Body of pancreas (tissue), 4 donors: ENCODE measurements around the gene KLF1. TPM values are rescaled to one million over a fixed set of nuclear protein-coding genes. Genes with fewer than 3 reads are reported as not detected.
A peak's percentile ranks its signal among the peaks of the same experiment; 100 is the strongest.
"Not testable (repeated sequence)": the region's sequence is repeated elsewhere in the genome, so short reads cannot be mapped to it uniquely, and the experiment has no call there.

Experiments
- ATAC-seq: fragments of 150-250 bp; one replicate; pipeline ENCODE4 v1.9.1; 2016
- DNase-seq, 4 donors: peaks; one replicate each; pipeline ENCODE4 v3.0.0-alpha.2; 2019
- H3K27ac ChIP-seq, 4 donors: fragments of 200-600 bp; sonication (generic); 1 replicate in 3 of 4; 2 replicates in 1 of 4; pipeline versions ENCODE4 v1.5.1 to v1.6.1; 2016 to 2019; ENCODE audit warnings: mild to moderate bottlenecking in 1 of 4, mixed read lengths in 1 of 4, moderate library complexity in 1 of 4
- H3K27me3 ChIP-seq, 2 donors: fragments of 200-600 bp; sonication (generic); one replicate each; pipeline ENCODE4 v1.6.0; 2016; ENCODE audit warnings: mild to moderate bottlenecking in 1 of 2
- H3K36me3 ChIP-seq, 2 donors: fragments of 200-600 bp; sonication (generic); replicated peaks in 1 of 2; 2 replicates each; pipeline ENCODE4 v1.5.1; 2016; ENCODE audit warnings: low read depth in 2 of 2; ENCODE audit not compliant: insufficient read depth in 1 of 2
- H3K4me1 ChIP-seq: fragments of 200-600 bp; sonication (generic); one replicate; pipeline ENCODE4 v1.6.0; 2016
- H3K4me3 ChIP-seq, 2 donors: fragments of 200-600 bp; sonication (generic); 1 replicate in 1 of 2; 2 replicates in 1 of 2; pipeline ENCODE4 v1.5.1; 2016 to 2019
- H3K9me3 ChIP-seq, 3 donors: fragments of 200-600 bp; sonication (generic); 1 replicate in 2 of 3; 2 replicates in 1 of 3; pipeline ENCODE4 v1.5.1; 2016
- CTCF ChIP-seq, 7 experiments: fragments of 450-650 bp in 4 of 7; fragments of 200-600 bp in 3 of 7; sonication (generic) in 3 of 7; IDR thresholded peaks; one replicate each; pipeline ENCODE4 v1.5.1; 2016 to 2019; ENCODE audit warnings: antibody characterized with exemption in 7 of 7
- POLR2A ChIP-seq, 3 donors: fragments of 450-650 bp; IDR thresholded peaks; one replicate each; pipeline ENCODE4 v1.6.1; 2016; ENCODE audit warnings: antibody characterized with exemption in 3 of 3, mild to moderate bottlenecking in 2 of 3
- WGBS, 2 donors: methylation state at CpG; one replicate each; pipeline ENCODE4 v1.1.5; 2017; 5-methylcytosine and 5-hydroxymethylcytosine counted together
- intact Hi-C: fragments of 100-400 bp; cut with DNase I; formaldehyde crosslinking; loops from one replicate; pipeline ENCODE4 v1.15.1; 2023
- total RNA-seq, 2 donors: library from RNA; depleted of rRNA; stranded (reverse); fragments of >200 nt; gene quantifications; one replicate each; pipeline ENCODE4 v1.1.0, GENCODE V29; 2016

The KLF1 gene
- total RNA-seq, 2 donors from 2014 or later, result not detected

DNA sequence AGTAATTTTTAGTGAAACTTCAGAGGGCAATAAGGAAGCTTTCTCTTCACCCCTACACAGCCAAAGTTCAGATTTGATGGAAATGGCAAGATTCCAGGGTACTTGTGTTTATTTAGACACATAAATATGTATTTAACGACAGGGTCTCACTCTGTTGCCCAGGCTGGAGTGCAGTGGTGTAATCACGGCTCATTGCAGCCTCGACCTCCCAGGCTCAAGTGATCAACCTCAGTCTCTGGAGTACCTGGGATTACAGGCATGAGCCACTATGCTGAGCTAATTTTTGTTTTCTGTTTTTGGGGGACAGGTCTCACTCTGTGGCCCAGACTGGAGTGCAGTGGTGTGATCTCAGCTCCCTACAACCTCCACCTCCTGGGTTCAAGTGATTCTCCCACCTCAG, 34.0 kb upstream of the KLF1 start:
- Histone ChIP-seq H3K9me3 (no peaks in the 10 kb centered on the region), H3K27me3 (no peaks in the 10 kb centered on the region), H3K4me3 (no peak overlapping the region), H3K4me1 (peaks cover 8% of the 10 kb centered on the region), H3K36me3 (peaks cover 6 to 21% of the 10 kb centered on the region in 2 donors), H3K27ac (no peak overlapping the region)
- intact Hi-C loops, result no loop called here
- no peak for DNase-seq
- 42 to 55% methylated on average over 3 of the region's 3 CpGs for WGBS, 2 donors
- ATAC-seq, result no peak
- no peak for TF ChIP-seq POLR2A (IDR thresholded peaks at IDR 0.05)
- no peak for TF ChIP-seq CTCF (IDR thresholded peaks at IDR 0.05)

- TF ChIP-seq POLR2A (IDR thresholded peaks at IDR 0.05), result no peak
- no peak for TF ChIP-seq CTCF (IDR thresholded peaks at IDR 0.05)
- peaks cover 15% of the 10 kb centered on the region for H3K4me1 ChIP-seq
- peaks cover 0 to 5% of the 10 kb centered on the region in 2 donors for H3K36me3 ChIP-seq
- H3K9me3 ChIP-seq, result no peaks in the 10 kb centered on the region
- no peaks in the 10 kb centered on the region for H3K27me3 ChIP-seq
- intact Hi-C loops, result no loop called here
- DNase-seq (no peak), ATAC-seq (no peak)
- WGBS, 2 donors, result 88 to 90% methylated on average over 11 to 14 of the region's 14 CpGs
- H3K4me3 ChIP-seq, result no peak overlapping the region
- no peak overlapping the region for H3K27ac ChIP-seq
These were observed 31.3 kb upstream of the KLF1 start for GRCh38 chr19:12918253-12918652.

DNA sequence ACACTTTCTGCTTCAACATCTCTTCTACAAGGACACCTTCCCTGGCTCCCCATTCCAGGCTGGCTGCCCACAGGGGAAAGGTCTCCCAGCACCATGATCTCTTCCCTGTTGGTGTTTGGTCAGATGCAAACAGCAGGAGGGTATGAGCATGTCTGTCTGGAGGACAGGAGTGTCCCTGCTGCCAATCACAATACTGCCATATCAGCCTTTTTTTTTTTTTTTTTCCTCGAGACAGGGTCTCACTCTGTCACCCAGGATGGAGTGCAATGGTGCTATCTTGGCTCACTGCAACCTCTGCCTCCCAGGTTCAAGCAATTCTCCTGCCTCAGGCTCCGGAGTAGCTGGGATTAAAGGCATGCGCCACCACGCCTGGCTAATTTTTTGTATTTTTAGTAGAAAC, 28.9 kb upstream of the KLF1 start:
- H3K4me3 ChIP-seq, intact Hi-C loops, DNase-seq, H3K27me3 ChIP-seq, ATAC-seq, H3K9me3 ChIP-seq, H3K36me3 ChIP-seq, H3K27ac ChIP-seq: not testable (repeated sequence)
- peaks cover 27% of the 10 kb centered on the region for H3K4me1 ChIP-seq
- WGBS, 2 donors, result 89 to 92% methylated on average over 4 of the region's 4 CpGs

DNA sequence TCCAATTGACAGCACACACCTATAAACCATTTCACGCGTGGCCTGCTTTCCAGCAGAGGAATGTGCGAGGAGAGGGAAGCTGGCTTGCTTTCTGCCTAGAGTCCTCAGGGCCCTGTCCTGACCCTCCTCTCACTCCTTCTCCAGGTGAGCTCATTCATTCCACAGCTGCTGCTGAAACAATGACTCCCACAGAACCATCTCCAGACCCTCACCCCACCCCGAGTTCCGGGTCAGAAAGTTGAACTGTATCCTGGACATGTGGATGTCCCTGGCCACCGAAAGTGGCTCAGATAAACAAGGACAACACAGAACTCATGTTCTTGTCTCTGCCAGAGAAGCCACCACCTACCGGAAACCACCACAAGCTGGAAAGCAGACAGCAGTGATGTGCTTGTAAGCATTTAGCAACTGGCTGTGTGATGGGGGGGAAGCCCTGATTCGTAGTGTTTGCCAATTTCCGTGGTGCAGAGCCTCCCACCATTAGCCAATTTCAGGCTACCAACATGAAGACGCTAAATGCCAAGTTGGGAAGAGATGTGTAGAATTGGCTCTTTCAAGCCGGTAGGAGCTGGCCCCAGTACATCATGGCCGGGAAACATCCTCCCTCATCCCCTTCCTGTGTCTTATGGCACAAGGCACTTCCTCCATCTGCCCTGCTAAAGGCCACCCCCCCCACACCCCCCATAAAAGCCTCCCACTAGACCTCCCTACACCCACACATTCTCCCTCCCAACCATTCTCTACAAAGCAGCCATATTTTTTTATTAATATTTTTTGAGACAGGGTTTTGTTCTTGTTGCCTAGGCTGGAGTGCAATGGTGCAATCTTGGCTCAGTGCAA, 27.1 kb upstream of the KLF1 start:
- no peaks in the 10 kb centered on the region for H3K27me3 ChIP-seq
- DNase-seq, result peak in 2 of 4 donors; percentile 19 to 52
- H3K36me3 ChIP-seq, result no peaks in the 10 kb centered on the region
- H3K4me3 ChIP-seq, result no peak overlapping the region
- peaks cover 22% of the 10 kb centered on the region for H3K4me1 ChIP-seq
- WGBS, 2 donors, result 61 to 76% methylated on average over 11 to 12 of the region's 12 CpGs
- TF ChIP-seq POLR2A (IDR thresholded peaks at IDR 0.05) (no peak), CTCF (IDR thresholded peaks at IDR 0.05) (no peak)
- peak overlapping the region; percentile 62 to 85 (median 80) for H3K27ac ChIP-seq
- no peak for ATAC-seq
- H3K9me3 ChIP-seq, result no peaks in the 10 kb centered on the region
- intact Hi-C loops, result no loop called here

DNA sequence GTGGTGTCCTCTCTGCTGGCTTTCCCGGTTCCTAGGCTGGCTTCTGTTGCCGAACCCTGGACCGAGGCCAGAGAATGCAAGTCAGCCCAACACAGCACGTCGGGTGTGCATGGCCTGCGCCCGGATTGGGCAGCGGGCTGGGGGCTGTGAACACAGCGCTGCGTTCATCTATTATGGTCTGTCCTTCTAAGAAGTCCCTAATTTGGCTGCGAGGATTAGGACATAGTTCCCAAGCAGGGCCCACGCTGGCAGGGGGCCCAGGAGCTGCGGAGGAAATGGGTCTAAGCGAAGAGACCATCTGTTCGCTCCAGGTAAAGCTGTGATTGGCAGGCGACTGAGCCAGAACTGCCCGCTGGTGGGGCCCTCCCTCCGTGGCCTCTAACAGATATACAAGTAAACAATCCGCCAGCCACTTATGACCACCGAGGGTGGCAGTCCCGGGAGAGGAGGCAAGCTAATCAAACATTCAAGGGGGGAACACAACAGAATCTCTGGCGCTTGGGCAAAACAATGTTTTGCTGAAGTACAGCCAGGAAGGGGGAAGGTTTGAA, 26.1 kb upstream of the KLF1 start:
- 1 to 11% methylated on average over 8 to 22 of the region's 22 CpGs for WGBS, 2 donors
- Histone ChIP-seq H3K27ac (peak overlapping the region; percentile 62 to 85 (median 80)), H3K36me3 (no peaks in the 10 kb centered on the region), H3K4me3 (no peak overlapping the region), H3K9me3 (no peaks in the 10 kb centered on the region), H3K27me3 (no peaks in the 10 kb centered on the region), H3K4me1 (peaks cover 19% of the 10 kb centered on the region)
- peak; percentile 77 to 90 (median 87) for DNase-seq
- TF ChIP-seq CTCF (IDR thresholded peaks at IDR 0.05), result no peak
- no peak for TF ChIP-seq POLR2A (IDR thresholded peaks at IDR 0.05)
- intact Hi-C loops, result no loop called here
- peak; percentile 90 for ATAC-seq
